HepG2 (cell line): Measurements from ENCODE around the gene SUOX. TPM values are rescaled to one million over a fixed set of nuclear protein-coding genes. Genes with fewer than 3 reads are reported as not detected.

ENCODE experiments used
- FUBP1 ChIP-seq: sonication (generic); formaldehyde crosslinking; IDR thresholded peaks from 2 replicates; pipeline ENCODE4 v1.5.1; 2020; ENCODE audit warnings: missing genetic modification reagents, mild to moderate bottlenecking, borderline replicate concordance
- GLMP ChIP-seq: sonication (generic); formaldehyde crosslinking; IDR thresholded peaks from 2 replicates; pipeline ENCODE4 v1.9.0; 2021; ENCODE audit warnings: missing genetic modification reagents, mild to moderate bottlenecking, borderline replicate concordance
- HNF4A ChIP-seq: sonication (generic); formaldehyde crosslinking; IDR thresholded peaks from 2 replicates; pipeline ENCODE4 v1.4.0; 2020; ENCODE audit warnings: missing genetic modification reagents
- HNF4G ChIP-seq, 2 experiments: sonication (generic) in 1 of 2; formaldehyde crosslinking in 1 of 2; IDR thresholded peaks; 2 replicates each; pipeline versions ENCODE4 v1.4.0 to v1.6.1; 2011 to 2020; ENCODE audit warnings: borderline replicate concordance in 2 of 2, low read depth in 2 of 2, mild to moderate bottlenecking in 2 of 2, low read length in 1 of 2, missing genetic modification reagents in 1 of 2, moderate library complexity in 1 of 2
- IRF9 ChIP-seq: sonication (generic); formaldehyde crosslinking; IDR thresholded peaks from 2 replicates; pipeline ENCODE4 v1.8.0; 2022; ENCODE audit warnings: missing genetic modification reagents, mild to moderate bottlenecking, borderline replicate concordance
- PLRG1 ChIP-seq: fragments of 450-650 bp; conservative IDR thresholded peaks from 2 replicates; pipeline ENCODE4 v1.6.1; 2016
- SRSF9 ChIP-seq: fragments of 200-400 bp; formaldehyde crosslinking; IDR thresholded peaks from 2 replicates; pipeline ENCODE4 v1.6.1; 2018; ENCODE audit warnings: borderline replicate concordance, mild to moderate bottlenecking, low read depth, low read length; ENCODE audit not compliant: insufficient read depth, poor library complexity, severe bottlenecking
- TBL1XR1 ChIP-seq: fragments of 150-350 bp; IDR thresholded peaks from 2 replicates; pipeline ENCODE4 v1.6.1; 2014; ENCODE audit warnings: borderline replicate concordance, low read length; ENCODE audit not compliant: partially characterized antibody
- ZKSCAN8 ChIP-seq: IDR thresholded peaks from 2 replicates; pipeline ENCODE4 v1.6.1; 2016; ENCODE audit warnings: borderline replicate concordance, missing genetic modification reagents, missing compliant biosample characterization
- ZSCAN12 ChIP-seq: sonication (generic); formaldehyde crosslinking; IDR thresholded peaks from 2 replicates; pipeline ENCODE4 v1.9.0; 2021; ENCODE audit warnings: mild to moderate bottlenecking, missing genetic modification reagents
- polyA plus RNA-seq, 8 experiments: library from polyadenylated mRNA; depleted of rRNA in 3 of 8; stranded (reverse) in 7 of 8; unstranded in 1 of 8; fragments of >200 nt; fragmentation: Illumina TruSeq in 4 of 8; extraction: Trizol in 4 of 8; gene quantifications; 2 replicates each; pipeline versions ENCODE4 v1.2.1 to v1.2.3, GENCODE V29; 2011 to 2016; ENCODE audit warnings: low read depth in 4 of 8, missing spikeins in 1 of 8, mixed read lengths in 1 of 8; ENCODE audit not compliant: insufficient read depth in 1 of 8
- total RNA-seq, 5 experiments: library from RNA; depleted of rRNA; stranded (reverse); fragments of >200 nt; fragmentation: Illumina TruSeq; extraction: Trizol; gene quantifications; 2 replicates each; pipeline ENCODE4 v1.2.3, GENCODE V29; 2016; ENCODE audit warnings: low read depth in 1 of 5
- TF ChIP-seq, protein P1 (sequence below): sonication (generic); formaldehyde crosslinking; IDR thresholded peaks from 2 replicates; pipeline ENCODE4 v1.5.0; 2020; ENCODE audit warnings: mild to moderate bottlenecking, missing genetic modification reagents

The SUOX gene
- total and polyA plus RNA-seq, 2 of the 13 experiments (the other 11 are each of a cell fraction or from before 2014, with no cell fraction given): 23.9 to 25.9 TPM

GRCh38 chr12:56018356-56018755 is 21.3 kb downstream of the SUOX start (continued):
- TF ChIP-seq GLMP (CRISPR knock-in tag) (no peak), SRSF9 (no peak), IRF9 (CRISPR knock-in tag) (no peak), TBL1XR1 (no peak), FUBP1 (no peak), HNF4A (CRISPR knock-in tag) (no peak), ZKSCAN8 (CRISPR knock-in tag) (no peak), ZSCAN12 (CRISPR knock-in tag) (no peak), PLRG1 (no peak), HNF4G (IDR thresholded peaks at IDR 0.05; ENCODE audit: borderline replicate concordance, low read depth, low read length) (no peak), HNF4G (CRISPR knock-in tag; IDR thresholded peaks at IDR 0.05; ENCODE audit: borderline replicate concordance, low read depth) (no peak)
- TF ChIP-seq, protein P1, sequence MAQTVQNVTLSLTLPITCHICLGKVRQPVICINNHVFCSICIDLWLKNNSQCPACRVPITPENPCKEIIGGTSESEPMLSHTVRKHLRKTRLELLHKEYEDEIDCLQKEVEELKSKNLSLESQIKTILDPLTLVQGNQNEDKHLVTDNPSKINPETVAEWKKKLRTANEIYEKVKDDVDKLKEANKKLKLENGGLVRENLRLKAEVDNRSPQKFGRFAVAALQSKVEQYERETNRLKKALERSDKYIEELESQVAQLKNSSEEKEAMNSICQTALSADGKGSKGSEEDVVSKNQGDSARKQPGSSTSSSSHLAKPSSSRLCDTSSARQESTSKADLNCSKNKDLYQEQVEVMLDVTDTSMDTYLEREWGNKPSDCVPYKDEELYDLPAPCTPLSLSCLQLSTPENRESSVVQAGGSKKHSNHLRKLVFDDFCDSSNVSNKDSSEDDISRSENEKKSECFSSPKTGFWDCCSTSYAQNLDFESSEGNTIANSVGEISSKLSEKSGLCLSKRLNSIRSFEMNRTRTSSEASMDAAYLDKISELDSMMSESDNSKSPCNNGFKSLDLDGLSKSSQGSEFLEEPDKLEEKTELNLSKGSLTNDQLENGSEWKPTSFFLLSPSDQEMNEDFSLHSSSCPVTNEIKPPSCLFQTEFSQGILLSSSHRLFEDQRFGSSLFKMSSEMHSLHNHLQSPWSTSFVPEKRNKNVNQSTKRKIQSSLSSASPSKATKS: no peak
- TF ChIP-seq, all 625 proteins: peak for 0
